Esophagus muscularis mucosa (tissue), 4 donors: Measurements from ENCODE around the gene GLI3.

Source experiments
- CTCF ChIP-seq, 3 experiments: fragments of 200-600 bp in 2 of 3; fragments of 450-650 bp in 1 of 3; sonication (generic) in 2 of 3; IDR thresholded peaks; one replicate each; pipeline ENCODE4 v1.5.1; 2017 to 2019; ENCODE audit warnings: antibody characterized with exemption in 3 of 3, mild to moderate bottlenecking in 2 of 3, moderate library complexity in 1 of 3
- EP300 ChIP-seq: sonication (generic); formaldehyde crosslinking; IDR thresholded peaks from one replicate; pipeline ENCODE4 v1.6.1; 2017; ENCODE audit warnings: antibody characterized with exemption
- POLR2AphosphoS5 ChIP-seq, 2 donors: sonication (generic); formaldehyde crosslinking; IDR thresholded peaks; one replicate each; pipeline ENCODE4 v1.6.1; 2017; ENCODE audit warnings: antibody characterized with exemption in 2 of 2

- TF ChIP-seq POLR2AphosphoS5 (IDR thresholded peaks at IDR 0.05) (no peak), EP300 (no peak), CTCF (IDR thresholded peaks at IDR 0.05) (no peak)
Observed at GRCh38 chr7:42046483-42046882, 190.5 kb downstream of the GLI3 start.
